Measurements from ENCODE around the gene IP6K1.
"Not testable (repeated sequence)": the region's sequence is repeated elsewhere in the genome, so short reads cannot be mapped to it uniquely, and the experiment has no call there.

Gene IP6K1

GRCh38 chr3:49712166-49712565 is 74.2 kb downstream of the IP6K1 start:
- no peak for DNase-seq (ENCODE audit: low read depth in 2 of 2)

- no peak for DNase-seq (ENCODE audit: low read depth in 2 of 2)
These were observed 74.9 kb downstream of the IP6K1 start for GRCh38 chr3:49711489-49711888.

- DNase-seq (ENCODE audit: low read depth in 2 of 2): no peak
These were observed 76.5 kb downstream of the IP6K1 start for GRCh38 chr3:49709852-49710251.

- no peak for DNase-seq (ENCODE audit: low read depth in 2 of 2)
These were observed 79.2 kb downstream of the IP6K1 start for GRCh38 chr3:49707113-49707480.

GRCh38 chr3:49706456-49707112 is 79.8 kb downstream of the IP6K1 start:
- DNase-seq (ENCODE audit: low read depth in 2 of 2): no peak

- DNase-seq (ENCODE audit: low read depth in 2 of 2): no peak
These were observed 80.9 kb downstream of the IP6K1 start for GRCh38 chr3:49705390-49705960.

- no peak for DNase-seq (ENCODE audit: low read depth in 2 of 2)
These were observed 81.7 kb downstream of the IP6K1 start for GRCh38 chr3:49704629-49705028.

- DNase-seq (ENCODE audit: low read depth in 2 of 2): no peak
These were observed 82.4 kb downstream of the IP6K1 start for GRCh38 chr3:49703956-49704355.

- no peak for DNase-seq (ENCODE audit: low read depth in 2 of 2)
These were observed 82.9 kb downstream of the IP6K1 start for GRCh38 chr3:49703443-49703927.

- DNase-seq (ENCODE audit: low read depth in 2 of 2): no peak
These were observed 83.7 kb downstream of the IP6K1 start for GRCh38 chr3:49702672-49703071.

- DNase-seq (ENCODE audit: low read depth in 2 of 2): no peak
These were observed 84.8 kb downstream of the IP6K1 start for GRCh38 chr3:49701388-49702077.

- no peak for DNase-seq (ENCODE audit: low read depth in 2 of 2)
These were observed 85.8 kb downstream of the IP6K1 start for GRCh38 chr3:49700453-49701128.

- DNase-seq (ENCODE audit: low read depth in 2 of 2): no peak
These were observed 86.3 kb downstream of the IP6K1 start for GRCh38 chr3:49700014-49700413.

- no peak for DNase-seq (ENCODE audit: low read depth in 2 of 2)
These were observed 86.9 kb downstream of the IP6K1 start for GRCh38 chr3:49699281-49699979.

- not testable (repeated sequence) for DNase-seq (ENCODE audit: low read depth in 2 of 2)
These were observed 90.9 kb downstream of the IP6K1 start for GRCh38 chr3:49695350-49696015.

GRCh38 chr3:49694409-49695070 is 91.8 kb downstream of the IP6K1 start:
- not testable (repeated sequence) for DNase-seq (ENCODE audit: low read depth in 2 of 2)

GRCh38 chr3:49691481-49691880 is 94.9 kb downstream of the IP6K1 start:
- not testable (repeated sequence) for DNase-seq (ENCODE audit: low read depth in 2 of 2)

- not testable (repeated sequence) for DNase-seq (ENCODE audit: low read depth in 2 of 2)
These were observed 95.5 kb downstream of the IP6K1 start for GRCh38 chr3:49690856-49691255.

GRCh38 chr3:49689908-49690624 is 96.3 kb downstream of the IP6K1 start:
- not testable (repeated sequence) for DNase-seq (ENCODE audit: low read depth in 2 of 2)

Measured in fibroblast of skin of left biceps (primary cell).